B cell (primary cell): Measurements from ENCODE around the gene ZNF440. TPM values are rescaled to one million over a fixed set of nuclear protein-coding genes. Genes with fewer than 3 reads are reported as not detected.

Experiments used
- ATAC-seq: fragments of 200-7000 bp; cut with Tn5 transposase; one replicate; pipeline ENCODE4 v1.10.0; 2021; ENCODE audit warnings: low read depth, mild to moderate bottlenecking, moderate number of reproducible peaks, moderate library complexity
- CTCF ChIA-PET: fragments of 350-600 bp; sonication (Branson Sonifier 250); formaldehyde crosslinking; loops from one replicate; lab custom pipeline; 2021; ENCODE audit warnings: antibody characterized with exemption, inconsistent platforms; lab: Charles Lee
- POLR2A ChIA-PET: fragments of 350-600 bp; sonication (Branson Sonifier 250); formaldehyde crosslinking; loops from one replicate; lab custom pipeline; 2021; ENCODE audit warnings: antibody characterized with exemption; lab: Charles Lee
- DNase-seq: peaks from one replicate; pipeline ENCODE4 v3.0.0; 2013
- H2AFZ ChIP-seq: 2 replicates; pipeline ENCODE4 v1.6.1; 2012; ENCODE audit warnings: mild to moderate bottlenecking, low read depth, low read length; ENCODE audit not compliant: insufficient read depth, poor library complexity, severe bottlenecking
- H3K27ac ChIP-seq, 2 donors: 1 replicate in 1 of 2; 2 replicates in 1 of 2; pipeline ENCODE4 v1.5.1; 2012 to 2013; ENCODE audit warnings: low read length in 2 of 2, mild to moderate bottlenecking in 2 of 2, moderate library complexity in 1 of 2
- H3K27me3 ChIP-seq, 4 experiments: fragments of 200-600 bp in 1 of 4; sonication (generic) in 1 of 4; replicated peaks in 1 of 4; 1 replicate in 2 of 4; 2 replicates in 2 of 4; pipeline versions ENCODE4 v1.6.1 to v1.7.0; 2013 to 2016; ENCODE audit warnings: low read length in 3 of 4, mild to moderate bottlenecking in 2 of 4, mixed read lengths in 1 of 4, moderate library complexity in 1 of 4; ENCODE audit not compliant: insufficient read depth in 4 of 4, control insufficient read depth in 3 of 4; ENCODE audit errors: control extremely low read depth in 1 of 4
- H3K36me3 ChIP-seq, 2 experiments: replicated peaks in 1 of 2; 1 replicate in 1 of 2; 2 replicates in 1 of 2; pipeline versions ENCODE4 v1.6.1 to v1.7.1; 2013; ENCODE audit warnings: low read length in 1 of 2; ENCODE audit not compliant: insufficient read depth in 2 of 2, control insufficient read depth in 1 of 2; ENCODE audit errors: control extremely low read depth in 1 of 2, extremely low read depth in 1 of 2
- H3K4me1 ChIP-seq, 2 donors: fragments of 200-600 bp in 1 of 2; sonication (generic) in 1 of 2; 1 replicate in 1 of 2; 2 replicates in 1 of 2; pipeline versions ENCODE4 v1.5.1 to v1.6.1; 2013 to 2017; ENCODE audit warnings: low read length in 2 of 2; ENCODE audit not compliant: control insufficient read depth in 2 of 2, insufficient read depth in 2 of 2
- H3K4me2 ChIP-seq: replicated peaks from 2 replicates; pipeline ENCODE3; 2012; ENCODE audit warnings: mild to moderate bottlenecking, low read depth, low read length; ENCODE audit not compliant: poor library complexity, severe bottlenecking
- H3K4me3 ChIP-seq, 5 experiments: fragments of 200-600 bp in 1 of 5; sonication (generic) in 1 of 5; 1 replicate in 3 of 5; 2 replicates in 2 of 5; pipeline versions ENCODE4 v1.5.1 to v1.7.0; 2011 to 2016; ENCODE audit warnings: low read length in 4 of 5, mild to moderate bottlenecking in 4 of 5, low read depth in 2 of 5, control low read depth in 1 of 5, moderate library complexity in 1 of 5; ENCODE audit not compliant: insufficient read depth in 1 of 5; ENCODE audit errors: control extremely low read depth in 1 of 5, extremely low read depth in 1 of 5
- H3K79me2 ChIP-seq: fragments of 200-600 bp; sonication (generic); one replicate; pipeline ENCODE4 v1.6.0; 2016; ENCODE audit warnings: low read length; ENCODE audit not compliant: control insufficient read depth, insufficient read depth
- H3K9ac ChIP-seq: fragments of 200-600 bp; sonication (generic); 2 replicates; pipeline ENCODE4 v1.6.1; 2017; ENCODE audit warnings: mild to moderate bottlenecking, low read length, moderate library complexity
- H3K9me3 ChIP-seq, 3 donors: one replicate each; pipeline versions ENCODE4 v1.6.1 to v1.7.1; 2013; ENCODE audit warnings: low read length in 2 of 3; ENCODE audit not compliant: control insufficient read depth in 2 of 3, insufficient read depth in 1 of 3; ENCODE audit errors: control extremely low read depth in 1 of 3
- H4K20me1 ChIP-seq: 2 replicates; pipeline ENCODE4 v1.6.0; 2012; ENCODE audit warnings: mild to moderate bottlenecking, low read length; ENCODE audit not compliant: insufficient read depth, control insufficient read depth, poor library complexity, severe bottlenecking
- H3K27ac Mint-ChIP-seq: one replicate; pipeline ENCODE4 v1.8.0; 2021; ENCODE audit warnings: mixed read lengths
- H3K27me3 Mint-ChIP-seq: one replicate; pipeline ENCODE4 v1.8.0; 2021; ENCODE audit warnings: mixed read lengths
- H3K4me1 Mint-ChIP-seq: one replicate; pipeline ENCODE4 v1.8.0; 2021; ENCODE audit warnings: mixed read lengths
- H3K4me3 Mint-ChIP-seq: one replicate; pipeline ENCODE4 v1.8.0; 2021; ENCODE audit warnings: mixed read lengths
- H3K9me3 Mint-ChIP-seq: one replicate; pipeline ENCODE4 v1.8.0; 2022; ENCODE audit warnings: mixed read lengths; ENCODE audit not compliant: insufficient read depth
- CTCF ChIP-seq: fragments of 200-600 bp; IDR thresholded peaks from one replicate; pipeline ENCODE4 v1.8.0; 2022; ENCODE audit warnings: antibody characterized with exemption, mild to moderate bottlenecking
- EZH2 ChIP-seq: IDR thresholded peaks from 2 replicates; pipeline ENCODE4 v1.6.1; 2012; ENCODE audit warnings: borderline replicate concordance, low read depth, mild to moderate bottlenecking, moderate library complexity, low read length; ENCODE audit not compliant: insufficient read depth, poor library complexity, severe bottlenecking
- WGBS: methylation state at CpG from one replicate; pipeline ENCODE4 v1.1.5; 2013; ENCODE audit warnings: missing lambda C conversion rate; ENCODE audit not compliant: insufficient coverage; 5-methylcytosine and 5-hydroxymethylcytosine counted together
- intact Hi-C: fragments of 100-400 bp; cut with micrococcal nuclease; formaldehyde crosslinking; loops from one replicate; pipeline ENCODE4 v1.10.0; 2022
- polyA plus RNA-seq: library from polyadenylated mRNA; depleted of rRNA; stranded (reverse); fragments of >200 nt; gene quantifications from 2 replicates; pipeline ENCODE4 v1.2.3, GENCODE V29; 2012
- total RNA-seq, 2 donors: library from RNA; stranded (reverse); fragments of 120-200 nt in 1 of 2; gene quantifications; 1 replicate in 1 of 2; 2 replicates in 1 of 2; pipeline versions ENCODE4 v1.2.3 to v1.2.4, GENCODE V29; 2013 to 2022

ZNF440 gene
- total and polyA plus RNA-seq, 2 donors (not counting 1 experiment from before 2014, with no cell fraction given), result 3.4 to 22.4 TPM

GRCh38 chr19:11781295-11782057 lies 32.6 kb upstream of the ZNF440 start:
- Histone ChIP-seq H3K79me2 (peaks cover 16% of the 10 kb centered on the region), H3K4me3 (peak overlapping the region in 1 of 5 experiments; percentile 29), H3K9me3 (peaks cover 34 to 82% (median 46%) of the 10 kb centered on the region in 3 donors), H3K27ac (no peak overlapping the region), H2AFZ (no peak overlapping the region), H3K27me3 (no peaks in the 10 kb centered on the region), H3K4me1 (no peaks in the 10 kb centered on the region), H4K20me1 (no peaks in the 10 kb centered on the region), H3K36me3 (peaks cover 23 to 48% of the 10 kb centered on the region in 2 experiments), H3K4me2 (no peak overlapping the region), H3K9ac (no peak overlapping the region)
- no peak for ATAC-seq
- Mint-ChIP-seq H3K4me1 (no peaks in the 10 kb centered on the region), H3K27me3 (no peaks in the 10 kb centered on the region), H3K27ac (no peak overlapping the region), H3K9me3 (peaks cover 24% of the 10 kb centered on the region), H3K4me3 (no peak overlapping the region)
- ChIA-PET CTCF (no interaction called here), POLR2A (no interaction called here)
- DNase-seq, result no peak
- TF ChIP-seq CTCF (no peak), EZH2 (no peak)
- no CpG with 5 or more reads among the region's 5 CpGs for WGBS
- intact Hi-C loops, result no loop called here

- Mint-ChIP-seq H3K9me3 (peaks cover 19% of the 10 kb centered on the region), H3K4me3 (no peak overlapping the region), H3K4me1 (no peaks in the 10 kb centered on the region), H3K27me3 (no peaks in the 10 kb centered on the region), H3K27ac (no peak overlapping the region)
- H3K9me3 ChIP-seq, result peaks cover 30 to 86% (median 50%) of the 10 kb centered on the region in 3 donors
- WGBS, result no CpG with 5 or more reads among the region's 1 CpG
- no peaks in the 10 kb centered on the region for H3K79me2 ChIP-seq
- no peak overlapping the region for H3K4me2 ChIP-seq
- no peak overlapping the region for H3K9ac ChIP-seq
- ChIA-PET POLR2A (no interaction called here), CTCF (no interaction called here)
- H4K20me1 ChIP-seq, result no peaks in the 10 kb centered on the region
- H3K27me3 ChIP-seq, result no peaks in the 10 kb centered on the region
- H3K4me1 ChIP-seq, result no peaks in the 10 kb centered on the region
- H2AFZ ChIP-seq, result no peak overlapping the region
- H3K27ac ChIP-seq, result no peak overlapping the region
- intact Hi-C loops, result no loop called here
- DNase-seq, result no peak
- H3K4me3 ChIP-seq, result no peak overlapping the region
- peaks cover 19 to 32% of the 10 kb centered on the region in 2 experiments for H3K36me3 ChIP-seq
- TF ChIP-seq CTCF, result no peak
- TF ChIP-seq EZH2, result no peak
- no peak for ATAC-seq
Observed at GRCh38 chr19:11783767-11784166, 30.3 kb upstream of the ZNF440 start.
